T follicular helper cell (primary cell): Measurements from ENCODE around the gene TIAM2.

ENCODE experiments used
- DNase-seq: peaks from one replicate; pipeline ENCODE4 v3.0.0-alpha.2; 2020; ENCODE audit warnings: low read depth

The TIAM2 gene

GRCh38 chr6:155061381-155061780 lies 66.3 kb downstream of the TIAM2 start:
- DNase-seq, result no peak

GRCh38 chr6:155062866-155063341 lies 67.8 kb downstream of the TIAM2 start:
- no peak for DNase-seq

DNA sequence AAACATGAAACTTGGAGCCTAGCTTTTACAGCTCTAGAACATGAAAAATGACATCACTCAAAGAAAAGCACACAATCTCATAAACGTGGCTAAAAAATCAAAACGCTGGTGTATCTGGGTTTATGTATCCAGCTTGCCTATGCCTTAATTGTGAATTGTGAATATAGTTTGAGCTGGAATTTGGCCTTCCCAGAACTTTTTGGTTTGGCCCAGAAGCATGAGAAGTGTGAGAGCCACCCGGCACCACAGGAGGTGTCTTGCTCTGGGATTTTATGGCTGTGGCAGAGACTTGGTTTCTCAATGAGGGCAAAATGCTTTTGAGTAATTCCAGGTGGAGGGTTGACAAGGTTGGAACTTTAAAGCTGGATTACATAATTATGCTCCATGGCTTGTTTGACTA lies 69.2 kb downstream of the TIAM2 start:
- DNase-seq, result no peak

DNA sequence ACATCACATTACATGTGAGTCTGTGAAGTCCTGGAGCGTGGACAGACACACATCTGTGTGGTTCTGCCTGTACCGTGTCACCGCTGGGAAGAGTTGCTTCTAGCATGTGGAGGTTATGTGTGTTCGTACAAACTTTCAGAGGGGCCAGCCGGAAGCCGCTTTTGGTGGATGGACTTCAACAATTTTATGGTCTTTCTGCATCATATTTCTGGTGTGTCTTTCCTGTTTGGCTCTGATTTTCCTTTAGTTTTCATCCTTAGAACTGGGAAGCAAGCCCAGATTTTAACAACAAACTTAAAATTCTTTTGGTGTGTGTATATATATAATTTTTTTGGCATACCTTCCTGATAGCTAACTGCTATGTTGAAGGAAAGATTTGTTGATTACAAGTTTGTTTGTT lies 71.2 kb downstream of the TIAM2 start:
- no peak for DNase-seq

GRCh38 chr6:155066921-155067680 lies 72.0 kb downstream of the TIAM2 start:
- DNase-seq, result no peak

DNA sequence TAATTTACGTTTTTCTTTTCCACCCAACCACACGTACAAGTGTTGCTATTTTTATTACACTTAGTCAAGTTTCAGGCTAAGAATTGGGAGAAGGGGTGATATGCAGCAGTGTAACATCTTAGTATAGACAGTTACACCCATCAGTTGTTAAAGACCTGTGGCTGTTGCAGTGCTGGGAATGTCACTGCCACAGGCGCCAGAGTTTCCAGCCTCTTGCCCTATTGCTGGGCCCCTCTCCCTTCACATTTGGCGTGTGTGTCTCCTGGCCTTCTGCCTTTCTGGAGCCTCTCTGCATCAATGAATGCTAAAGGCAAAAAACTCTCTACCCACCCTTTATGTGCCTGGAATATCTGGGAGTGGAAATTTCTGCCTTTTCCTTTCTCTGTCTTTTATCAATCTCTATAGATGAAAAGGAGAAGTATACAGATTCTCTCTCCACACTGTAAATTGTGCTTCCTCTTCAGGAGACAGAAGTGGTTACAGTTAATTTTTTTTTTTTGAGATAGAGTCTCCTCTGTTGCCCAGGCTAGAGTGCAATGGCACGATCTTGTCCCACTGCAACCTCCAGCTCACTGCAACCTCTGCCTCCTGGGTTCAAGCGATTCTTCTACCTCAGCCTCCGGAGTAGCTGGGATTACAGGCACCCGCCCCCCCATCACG lies 73.0 kb downstream of the TIAM2 start:
- DNase-seq, result no peak

- no peak for DNase-seq
Measured at GRCh38 chr6:155069543-155069942, 74.4 kb downstream of the TIAM2 start.

DNA sequence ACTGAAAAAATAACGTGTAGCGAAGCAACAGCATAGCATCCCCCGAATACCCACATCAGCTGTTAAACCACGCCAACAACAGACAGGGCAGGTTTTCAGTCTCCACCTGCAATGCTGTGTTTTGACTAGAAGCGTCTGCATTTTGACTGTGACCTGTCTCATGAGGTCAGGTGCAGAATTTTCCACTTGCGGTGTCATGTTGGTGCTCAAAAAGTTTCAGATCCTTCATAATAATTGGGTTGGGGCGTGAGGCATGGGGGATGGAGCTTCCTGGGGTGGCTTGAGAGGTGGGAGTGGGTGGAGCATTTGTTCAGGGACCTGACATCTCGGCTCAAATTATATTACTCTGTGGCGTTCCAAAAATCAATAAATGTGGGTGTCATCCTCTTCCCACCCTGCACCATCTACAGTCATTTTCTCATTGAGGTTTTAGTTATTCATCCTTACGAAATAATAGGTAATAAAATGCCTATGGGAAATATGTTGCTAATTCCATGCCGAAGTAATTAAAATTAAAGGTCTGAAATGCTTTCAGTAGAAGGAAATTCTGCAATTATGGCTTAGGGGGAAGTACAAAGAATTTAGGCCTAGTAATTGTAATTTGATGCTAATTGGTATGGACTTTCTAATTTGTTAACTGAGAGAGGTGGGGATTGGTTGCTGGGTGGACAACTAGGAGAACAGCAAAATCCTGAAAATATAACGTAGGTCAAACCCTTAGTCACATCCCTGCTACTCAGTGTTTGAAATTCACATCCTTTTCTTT lies 81.0 kb downstream of the TIAM2 start:
- no peak for DNase-seq

GRCh38 chr6:155077331-155077730 lies 82.2 kb downstream of the TIAM2 start:
- no peak for DNase-seq

GRCh38 chr6:155077784-155078183 lies 82.7 kb downstream of the TIAM2 start:
- DNase-seq, result no peak

DNA sequence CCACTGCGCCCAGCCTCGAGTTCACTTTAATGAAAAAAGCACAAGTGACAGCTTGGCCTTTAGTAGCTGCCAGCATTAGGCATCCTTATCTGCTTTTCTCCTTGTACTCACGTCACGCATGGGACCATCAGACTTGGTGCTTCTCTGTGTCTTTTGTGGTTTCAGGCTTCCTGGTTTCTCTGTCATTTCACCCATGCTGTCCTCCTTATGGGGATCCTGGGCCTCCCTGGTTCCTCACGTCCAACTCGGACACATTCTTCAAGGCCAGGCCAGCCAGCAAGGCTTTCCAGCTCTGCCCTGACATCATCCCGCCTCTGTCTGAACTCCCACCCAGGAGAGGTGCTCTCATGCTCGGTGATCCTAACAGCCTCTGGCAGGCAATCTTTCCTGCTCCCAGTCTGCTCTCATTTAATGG lies 83.2 kb downstream of the TIAM2 start:
- no peak for DNase-seq

DNA sequence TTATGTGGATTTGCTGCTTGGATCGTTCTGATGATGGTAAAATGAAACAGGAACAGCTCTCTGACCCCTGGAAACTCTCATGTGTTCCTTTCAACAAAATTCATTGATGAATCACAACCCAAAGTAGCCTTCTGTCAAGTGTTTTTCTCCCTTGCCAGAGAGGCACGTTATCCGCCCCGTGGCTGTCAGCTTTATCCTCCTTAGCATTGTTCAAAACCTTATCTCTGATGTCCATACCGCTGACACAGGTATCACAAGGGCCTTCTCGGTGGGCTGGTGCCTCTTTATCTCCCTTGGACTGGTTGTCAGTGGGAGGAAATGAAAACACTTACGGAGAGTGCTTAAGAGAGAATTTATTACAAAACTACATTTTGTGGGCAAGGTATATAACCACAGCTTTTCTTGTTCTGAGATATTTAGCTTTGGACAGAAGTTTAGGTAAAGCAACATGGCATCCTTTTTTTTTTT lies 84.9 kb downstream of the TIAM2 start:
- no peak for DNase-seq

DNA sequence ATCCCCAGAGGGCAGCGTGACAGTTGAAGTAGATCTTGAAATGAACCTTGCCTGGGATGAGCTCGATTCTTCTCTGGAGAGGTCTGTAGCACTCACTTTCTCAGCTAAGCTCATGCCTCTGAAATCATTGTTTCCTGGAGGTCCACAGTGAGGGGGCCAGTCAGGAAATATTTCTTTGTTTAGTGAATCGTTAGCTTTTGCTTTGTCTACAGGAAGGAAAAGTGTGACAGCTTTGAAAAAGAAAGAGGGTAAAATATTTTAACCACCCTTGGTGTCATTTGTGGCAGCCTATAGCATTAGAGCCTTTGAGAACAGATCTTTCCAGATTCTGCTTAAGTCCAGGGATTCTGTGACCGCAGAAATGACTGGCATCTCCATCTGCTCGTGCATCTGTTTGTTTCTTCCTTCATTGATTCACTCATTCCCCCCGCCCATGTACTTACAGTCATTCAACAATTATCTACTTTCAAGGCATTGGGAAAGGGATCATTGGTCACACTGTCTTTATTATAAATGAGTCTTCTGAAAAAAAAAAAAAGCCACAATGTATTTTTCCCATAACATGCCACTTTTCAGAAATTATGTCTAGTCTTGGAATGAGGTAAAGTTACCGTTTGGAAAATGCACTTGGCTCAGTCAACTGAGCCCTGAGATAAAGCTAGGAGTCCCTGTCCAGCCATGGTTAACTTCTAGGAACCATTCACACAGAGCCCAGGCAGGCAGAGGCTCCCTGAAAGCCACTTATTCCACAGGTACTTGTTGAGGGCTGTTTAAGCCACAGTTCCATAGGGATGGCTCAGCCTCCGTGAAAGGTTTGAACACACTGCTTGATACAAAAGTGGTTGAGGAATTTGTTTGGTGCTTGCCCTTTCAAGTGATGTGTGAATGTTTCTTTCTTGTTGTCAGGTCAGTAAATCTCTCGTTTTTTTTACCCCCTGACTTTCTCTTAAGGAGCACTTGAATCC lies 86.0 kb downstream of the TIAM2 start:
- no peak for DNase-seq

GRCh38 chr6:155084431-155085123 lies 89.5 kb downstream of the TIAM2 start:
- DNase-seq, result no peak

DNA sequence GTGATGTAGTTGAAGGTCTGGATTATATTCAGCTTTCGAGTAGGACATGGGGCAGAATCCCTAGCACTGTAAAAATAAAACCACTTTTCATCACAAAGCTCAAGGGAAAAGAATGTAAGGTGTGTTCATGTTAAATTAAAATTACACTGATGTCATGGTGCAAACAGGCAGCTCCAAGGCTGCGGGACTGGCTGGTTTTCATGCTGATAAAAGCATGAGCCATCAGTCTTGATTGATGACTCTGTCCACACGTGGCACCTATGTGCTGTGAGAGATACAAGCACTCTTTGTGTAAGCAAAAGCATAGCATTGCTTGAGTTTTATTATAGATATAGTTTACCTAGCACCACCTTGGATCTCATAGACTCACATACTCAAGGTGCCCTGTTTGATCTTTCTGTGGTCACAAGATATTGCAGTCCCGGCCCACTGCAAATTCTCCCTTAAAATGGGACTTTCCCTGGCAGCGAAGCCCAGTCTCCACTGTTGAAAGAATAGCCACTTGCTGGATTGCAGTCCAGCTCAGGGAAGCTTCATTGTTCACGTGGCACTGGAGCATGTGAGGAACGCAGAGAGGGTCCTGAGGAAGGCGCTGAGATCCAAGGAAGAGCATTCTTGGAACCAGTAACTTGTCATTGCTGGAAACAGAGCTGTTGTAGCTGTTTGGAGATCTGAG lies 90.6 kb downstream of the TIAM2 start:
- DNase-seq, result no peak

DNA sequence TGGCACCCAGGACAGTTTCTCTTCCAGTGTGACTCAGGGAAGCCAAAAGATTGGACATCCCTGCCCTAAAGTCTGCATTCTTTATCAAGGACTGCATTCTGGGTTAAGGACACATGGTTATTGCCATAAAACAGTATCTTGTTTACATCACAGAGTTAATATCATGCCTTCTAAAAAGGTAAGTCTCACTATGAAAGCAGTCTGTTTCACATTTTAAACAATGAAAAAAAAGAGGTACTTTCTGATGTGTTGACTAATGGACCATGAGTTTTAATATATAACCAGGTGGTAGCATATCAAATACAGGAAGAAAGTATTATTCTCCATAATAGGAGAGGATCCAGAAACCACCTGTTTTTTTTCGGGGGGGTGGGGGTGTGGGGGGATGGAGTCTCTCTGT lies 93.7 kb downstream of the TIAM2 start:
- DNase-seq, result no peak

DNA sequence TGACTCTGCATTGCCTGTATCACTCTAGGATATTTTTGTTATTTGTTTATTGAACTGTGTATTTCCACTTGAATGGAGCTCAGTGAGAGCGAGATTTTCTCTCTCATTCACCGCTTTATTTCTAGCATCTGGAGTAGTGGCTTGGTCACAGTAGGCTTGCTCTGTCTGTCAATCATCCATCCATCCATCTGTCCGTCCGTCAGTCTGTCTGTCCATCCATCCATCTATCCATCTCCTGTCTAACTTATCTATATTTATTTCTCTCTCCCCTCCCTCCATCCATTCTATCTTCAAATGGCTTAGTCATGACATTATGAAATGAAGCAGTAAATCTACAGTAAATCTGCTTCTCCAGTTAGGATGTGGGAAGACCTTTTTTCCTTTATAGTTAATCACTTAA lies 94.6 kb downstream of the TIAM2 start:
- no peak for DNase-seq

DNA sequence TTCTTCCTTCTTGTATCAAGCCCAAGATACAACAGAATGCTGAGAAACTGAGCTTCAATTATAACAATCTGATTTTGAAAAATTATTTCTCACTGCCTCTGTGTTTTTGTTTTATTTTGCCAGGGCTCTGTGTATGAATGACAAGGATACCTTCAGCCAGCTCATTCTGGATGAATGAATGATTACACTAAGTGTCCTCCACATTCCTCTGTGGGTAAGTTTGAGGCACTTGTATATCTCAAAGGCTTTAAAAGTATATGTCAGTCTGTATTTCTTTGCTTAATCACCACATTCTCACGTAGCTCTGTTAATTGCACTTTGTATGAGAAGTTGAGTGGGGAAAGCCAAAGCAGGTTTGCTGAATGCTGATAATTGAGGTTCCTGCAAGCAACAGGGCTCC lies 95.1 kb downstream of the TIAM2 start:
- no peak for DNase-seq

GRCh38 chr6:155091756-155092155 lies 96.6 kb downstream of the TIAM2 start:
- no peak for DNase-seq

DNA sequence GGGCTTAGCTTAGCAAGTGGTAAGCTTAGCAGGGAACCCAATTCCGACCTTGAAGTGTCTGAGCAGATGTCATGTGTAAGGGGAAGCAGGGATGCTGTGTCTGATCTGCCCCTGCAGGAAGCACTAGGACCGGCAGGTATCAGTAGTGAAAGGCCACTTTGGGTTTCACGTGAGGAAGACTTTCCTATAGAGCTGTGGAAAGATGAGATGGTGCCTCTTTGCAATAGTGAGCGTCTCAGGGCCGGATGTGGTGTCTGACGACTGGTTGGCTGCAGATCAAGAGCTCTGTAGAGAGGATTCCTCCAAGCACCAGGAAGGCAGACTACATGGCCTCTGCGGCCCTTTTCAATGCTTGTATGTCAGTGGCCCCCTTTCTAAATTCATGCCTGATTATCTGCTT lies 98.3 kb downstream of the TIAM2 start:
- DNase-seq, result peak; percentile 9
